ENCODE results near the gene GNG3. TPM values are rescaled to one million over a fixed set of nuclear protein-coding genes. Genes with fewer than 3 reads are reported as not detected.
A peak's percentile ranks its signal among the peaks of the same experiment; 100 is the strongest.

Gene GNG3
- total and polyA plus RNA-seq, 2 of the 4 experiments (the other 2 are of a cell fraction) = not detected

DNA sequence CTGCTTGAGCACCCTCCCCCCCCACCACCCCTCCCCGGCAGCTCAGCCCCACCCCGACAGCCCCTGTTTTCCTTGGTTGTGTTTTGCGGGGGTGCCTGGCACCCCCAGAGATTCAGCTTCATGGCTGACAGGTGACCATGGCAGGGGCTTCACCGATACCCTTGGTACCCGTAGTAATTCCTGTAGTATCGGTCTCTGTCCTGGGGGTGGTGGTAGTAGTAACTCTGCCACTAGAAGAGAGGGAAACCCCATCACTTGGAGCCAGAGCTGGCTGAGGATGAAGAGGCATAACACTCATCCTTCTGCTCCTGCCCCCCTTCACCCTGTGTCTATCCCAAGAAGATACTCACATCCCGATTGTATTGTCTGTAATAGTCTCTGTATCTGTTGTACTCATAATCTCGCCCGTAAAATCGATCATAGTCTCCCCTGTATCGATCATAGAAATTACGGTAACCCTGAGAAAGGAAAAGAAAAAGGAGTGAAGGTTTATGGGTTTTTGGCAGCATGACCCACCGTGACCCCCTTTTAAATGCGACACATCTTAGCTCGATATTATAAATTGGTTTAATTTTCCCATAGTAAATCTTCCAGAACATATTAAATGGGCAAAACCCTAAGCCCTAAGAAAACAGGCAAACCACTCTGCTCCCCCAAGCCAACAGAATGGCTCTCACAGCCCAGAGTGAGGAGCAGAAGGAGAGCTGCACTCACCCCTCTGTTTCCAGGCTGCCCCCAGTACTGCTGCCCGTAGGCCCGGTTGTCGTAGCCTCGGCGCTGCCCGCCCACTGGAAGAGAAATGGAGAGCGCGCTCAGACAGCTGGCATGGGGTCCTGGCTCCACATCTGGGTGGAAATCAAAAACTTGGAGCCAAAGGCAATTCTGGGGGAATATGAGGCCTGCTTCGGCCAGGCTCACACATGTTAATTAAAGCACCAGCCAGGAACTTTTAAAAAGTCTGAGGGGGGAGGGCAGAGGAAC is 8.0 kb downstream of the GNG3 start (continued):
- TF ChIP-seq NFE2L2 (IDR thresholded peaks at IDR 0.05; ENCODE audit: low read depth, low read length) (no peak), SMC3 (IDR thresholded peaks at IDR 0.05; ENCODE audit: low read depth, low read length) (no peak)

DNA sequence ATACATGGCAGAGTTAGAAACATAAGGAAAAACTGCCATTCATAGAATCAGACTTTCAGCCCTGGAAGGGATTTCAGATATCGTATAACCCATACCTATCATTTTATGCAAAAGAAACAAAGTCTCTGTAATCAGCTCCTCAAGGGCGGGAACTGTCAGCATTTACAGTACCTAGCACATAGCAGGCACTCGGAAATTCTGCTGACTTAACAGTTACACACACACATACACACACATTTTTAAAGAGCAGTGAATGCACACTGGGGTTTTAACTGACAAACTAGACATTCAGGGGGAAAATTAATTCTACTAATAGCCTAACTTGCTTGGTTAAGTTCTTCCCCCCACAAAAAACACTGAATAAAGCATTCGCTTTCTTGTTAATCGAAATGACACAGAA is 8.7 kb downstream of the GNG3 start:
- POLR2A ChIA-PET (ENCODE audit: unreplicated experiment) = no interaction called here
- Histone ChIP-seq H2BK15ac (ENCODE audit: low read depth, low read length) (no peak overlapping the region), H4K91ac (ENCODE audit: insufficient read depth, low read depth, low read length) (no peak overlapping the region), H3K27me3 (ENCODE audit: control insufficient read depth, insufficient read depth, low read length) (no peaks in the 10 kb centered on the region), H2AK9ac (replicated peaks; ENCODE audit: low read depth, low read length, poor library complexity) (no peak overlapping the region), H3K9me1 (ENCODE audit: insufficient read depth, low read length) (0 out of 2 replicates have a peak, but pooled peaks cover 3% of the 10 kb centered on the region), H2AK5ac (ENCODE audit: low read depth, low read length) (no peak overlapping the region), H3K4me1 (ENCODE audit: control insufficient read depth, insufficient read depth, low read length) (peaks cover 4% of the 10 kb centered on the region; the same call in 1 of the 2 replicates), H2BK20ac (ENCODE audit: low read depth, low read length) (no peak overlapping the region), H3K14ac (replicated peaks; ENCODE audit: low read depth, low read length) (no peak overlapping the region), H3K9me3 (ENCODE audit: control insufficient read depth, insufficient read depth, low read length) (no peaks in the 10 kb centered on the region), H4K20me1 (ENCODE audit: insufficient read depth, low read length) (no peaks in the 10 kb centered on the region), H3K56ac (ENCODE audit: extremely low read depth, insufficient read depth, low read length) (no peak overlapping the region), H2AFZ (replicated peaks; ENCODE audit: low read length, poor library complexity) (no peak overlapping the region), H2BK120ac (ENCODE audit: low read depth, low read length) (no peak overlapping the region), H3K18ac (ENCODE audit: low read depth, low read length) (no peak overlapping the region), H3K4me2 (ENCODE audit: low read depth, low read length) (no peak overlapping the region), H3K4ac (ENCODE audit: low read depth, low read length) (no peak overlapping the region), H3K79me1 (ENCODE audit: low read depth in 1 of 2, low read length in 2 of 2) (peaks cover 33 to 64% of the 10 kb centered on the region in 2 experiments), H3K23ac (ENCODE audit: low read depth, low read length) (no peak overlapping the region), H2BK5ac (ENCODE audit: low read depth, low read length, poor library complexity, severe bottlenecking) (no peak overlapping the region), H3K36me3 (ENCODE audit: control insufficient read depth, insufficient read depth, low read length) (peaks cover 69% of the 10 kb centered on the region), H3K9ac (ENCODE audit: low read depth, low read length) (no peak overlapping the region), H3K4me3 (ENCODE audit: insufficient read depth, low read depth, low read length) (no peak overlapping the region), H3K27ac (ENCODE audit: insufficient read depth, low read length) (no peak overlapping the region), H4K5ac (ENCODE audit: low read depth, low read length) (no peak overlapping the region), H4K8ac (ENCODE audit: low read depth in 2 of 2, low read length in 2 of 2) (no peak overlapping the region)
- intact Hi-C loops (cut with micrococcal nuclease) (no loop called here), dilution Hi-C loops (cut with HindIII; ENCODE audit: low sequenced_read_pairs, unreplicated experiment) (no loop called here), in situ Hi-C loops (cut with MboI; ENCODE audit: low sequenced_read_pairs) (no loop called here)
- BruUV-seq (replicated peaks) = no TSS peak
- ATAC-seq (ENCODE audit: low read depth) (no peak), DNase-seq (no peak)
- TF ChIP-seq RCOR1 (IDR thresholded peaks at IDR 0.05; ENCODE audit: insufficient replicate concordance, low read length) = no peak
- peak; percentile 86 for TF ChIP-seq MAFK (IDR thresholded peaks at IDR 0.05; ENCODE audit: low read depth, low read length)
- TF ChIP-seq, protein P1, sequence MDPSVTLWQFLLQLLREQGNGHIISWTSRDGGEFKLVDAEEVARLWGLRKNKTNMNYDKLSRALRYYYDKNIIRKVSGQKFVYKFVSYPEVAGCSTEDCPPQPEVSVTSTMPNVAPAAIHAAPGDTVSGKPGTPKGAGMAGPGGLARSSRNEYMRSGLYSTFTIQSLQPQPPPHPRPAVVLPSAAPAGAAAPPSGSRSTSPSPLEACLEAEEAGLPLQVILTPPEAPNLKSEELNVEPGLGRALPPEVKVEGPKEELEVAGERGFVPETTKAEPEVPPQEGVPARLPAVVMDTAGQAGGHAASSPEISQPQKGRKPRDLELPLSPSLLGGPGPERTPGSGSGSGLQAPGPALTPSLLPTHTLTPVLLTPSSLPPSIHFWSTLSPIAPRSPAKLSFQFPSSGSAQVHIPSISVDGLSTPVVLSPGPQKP (IDR thresholded peaks at IDR 0.05; ENCODE audit: borderline replicate concordance, low read depth, low read length) = no peak
- no peak for TF ChIP-seq CHD1 (IDR thresholded peaks at IDR 0.05; ENCODE audit: low read depth, low read length)
- CTCF ChIA-PET = no interaction called here
- WGBS, 2 experiments (ENCODE audit: extremely low coverage in 2 of 2, insufficient read length in 1 of 2) = 100% methylated on average over 2 of the region's 5 CpGs; no CpG with 5 or more reads in 1 of the 2 experiments

Measured in IMR-90 (cell line).